Testis (tissue), 2 donors: ENCODE measurements around the gene TCP11L1.

ENCODE experiments used
- CTCF ChIP-seq, 3 experiments: fragments of 450-650 bp in 2 of 3; fragments of 200-600 bp in 1 of 3; sonication (generic) in 1 of 3; IDR thresholded peaks; one replicate each; pipeline ENCODE4 v1.5.1; 2016 to 2019; ENCODE audit warnings: antibody characterized with exemption in 3 of 3, mild to moderate bottlenecking in 2 of 3, moderate library complexity in 1 of 3
- POLR2A ChIP-seq: fragments of 450-650 bp; IDR thresholded peaks from one replicate; pipeline ENCODE4 v1.6.1; 2017; ENCODE audit warnings: antibody characterized with exemption, mild to moderate bottlenecking, moderate library complexity

GRCh38 chr11:32990481-32990880 lies 48.9 kb upstream of the TCP11L1 start:
- TF ChIP-seq CTCF (IDR thresholded peaks at IDR 0.05) (no peak), POLR2A (no peak)
